ENCODE measurements around the gene SULT2A1. TPM values are rescaled to one million over a fixed set of nuclear protein-coding genes. Genes with fewer than 3 reads are reported as not detected.
"Not testable (repeated sequence)": the region's sequence is repeated elsewhere in the genome, so short reads cannot be mapped to it uniquely, and the experiment has no call there.

SULT2A1 gene, protein sequence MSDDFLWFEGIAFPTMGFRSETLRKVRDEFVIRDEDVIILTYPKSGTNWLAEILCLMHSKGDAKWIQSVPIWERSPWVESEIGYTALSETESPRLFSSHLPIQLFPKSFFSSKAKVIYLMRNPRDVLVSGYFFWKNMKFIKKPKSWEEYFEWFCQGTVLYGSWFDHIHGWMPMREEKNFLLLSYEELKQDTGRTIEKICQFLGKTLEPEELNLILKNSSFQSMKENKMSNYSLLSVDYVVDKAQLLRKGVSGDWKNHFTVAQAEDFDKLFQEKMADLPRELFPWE
- total RNA-seq: under 1 TPM; 0.10 to 0.16 (median 0.11) TPM

DNA sequence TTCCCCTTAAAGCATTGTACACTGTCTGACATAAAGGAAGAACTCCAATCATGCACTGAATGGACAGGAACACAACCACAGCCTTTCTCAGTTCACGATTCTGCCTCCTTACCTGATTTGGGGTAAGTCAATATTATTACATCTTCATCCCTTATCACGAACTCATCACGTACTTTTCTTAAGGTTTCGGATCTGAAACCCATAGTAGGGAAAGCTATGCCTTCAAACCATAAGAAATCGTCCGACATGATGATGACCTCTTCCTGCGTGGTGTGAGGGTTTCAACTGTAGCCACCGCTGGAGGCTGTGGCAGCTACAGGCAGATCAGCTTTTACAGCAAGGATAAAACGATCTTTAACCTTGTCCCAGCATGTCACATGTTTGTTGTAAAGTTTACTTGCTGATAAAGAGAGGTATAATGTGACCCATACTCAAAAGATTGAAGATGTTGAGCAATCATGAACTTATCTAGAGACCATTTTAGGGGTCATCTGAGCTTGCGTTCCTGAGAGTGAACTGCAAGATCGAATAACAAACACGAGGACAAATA lies at the start of gene SULT2A1:
TSS of gene SULT2A1 (minus strand) at position 306 of the 550 bp plus-strand sequence. CDS start at position 248, 58 bp downstream.
- no peak for ATAC-seq
- no peak for DNase-seq
- H3K9me3 Mint-ChIP-seq: no peaks in the 10 kb centered on the region
- H3K4me3 Mint-ChIP-seq: no peak within 1 kb of the TSS
- peaks cover 14% of the 10 kb centered on the region for H3K27me3 Mint-ChIP-seq (ENCODE audit: low read depth)
- H3K4me1 Mint-ChIP-seq (ENCODE audit: low read depth): no peaks in the 10 kb centered on the region
- H3K36me3 Mint-ChIP-seq (ENCODE audit: insufficient read depth): no peaks in the 10 kb centered on the region

DNA sequence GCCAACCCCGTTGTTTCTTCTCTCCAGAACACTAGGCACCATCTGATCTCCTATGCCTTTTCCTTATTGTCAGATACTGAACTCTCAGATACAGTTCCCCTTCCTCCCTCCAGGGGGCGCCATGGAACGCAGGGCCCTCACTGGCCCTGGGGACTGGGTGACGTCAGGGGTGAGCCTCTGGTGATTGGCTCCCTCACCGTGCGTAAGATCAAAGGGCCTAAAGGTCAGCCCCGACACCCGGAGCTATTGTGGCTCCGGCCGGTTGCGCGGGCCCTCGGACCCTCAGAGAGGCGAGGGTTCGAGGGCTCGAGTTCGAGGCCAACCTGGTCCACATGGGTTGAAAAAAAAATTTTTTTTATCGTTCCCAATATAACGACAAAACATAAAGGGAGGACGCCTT lies 42.5 kb upstream of the SULT2A1 start:
- not testable (repeated sequence) for H3K36me3 Mint-ChIP-seq (ENCODE audit: insufficient read depth); H3K4me3 Mint-ChIP-seq; ATAC-seq; H3K9me3 Mint-ChIP-seq; H3K4me1 Mint-ChIP-seq (ENCODE audit: low read depth); DNase-seq; H3K27me3 Mint-ChIP-seq (ENCODE audit: low read depth)

DNA sequence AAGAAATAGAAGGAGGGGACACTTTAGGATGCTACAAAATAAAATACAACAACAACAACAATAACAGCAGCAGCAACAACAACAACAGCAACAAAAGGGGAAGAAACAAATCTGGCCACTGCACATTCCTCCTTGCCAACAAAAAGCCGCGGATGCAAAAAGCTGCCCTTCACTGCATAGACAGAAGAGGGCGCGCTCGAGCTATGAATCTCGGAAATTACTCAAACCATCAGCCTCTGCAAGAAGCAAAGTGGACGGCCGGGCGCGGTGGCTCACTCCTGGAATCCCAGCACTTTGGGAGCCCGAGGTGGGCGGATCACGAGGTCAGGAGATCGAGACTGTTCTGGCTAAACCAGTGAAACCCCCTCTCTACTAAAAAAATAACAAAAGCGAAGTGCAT lies 34.0 kb upstream of the SULT2A1 start:
- not testable (repeated sequence) for H3K9me3 Mint-ChIP-seq; H3K27me3 Mint-ChIP-seq (ENCODE audit: low read depth); DNase-seq; H3K36me3 Mint-ChIP-seq (ENCODE audit: insufficient read depth); H3K4me1 Mint-ChIP-seq (ENCODE audit: low read depth); H3K4me3 Mint-ChIP-seq; ATAC-seq

DNA sequence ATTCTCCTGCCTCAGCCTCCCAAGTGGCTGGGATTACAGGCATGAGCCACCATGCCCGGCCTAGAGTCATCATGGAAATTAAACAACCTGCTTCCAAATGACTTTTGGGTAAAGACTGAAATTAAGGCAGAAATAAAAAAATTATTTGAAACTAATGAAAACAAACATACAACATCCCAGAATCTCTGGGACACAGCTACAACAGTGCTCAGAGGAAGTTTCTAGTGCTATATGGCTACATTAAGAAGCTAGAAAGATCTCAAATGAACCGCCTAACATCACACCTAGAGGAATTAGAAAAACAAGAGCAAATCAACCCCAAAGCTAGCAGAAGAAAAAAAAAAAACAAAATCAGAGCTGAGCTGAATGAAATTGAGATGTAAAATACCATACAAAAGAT lies 24.1 kb upstream of the SULT2A1 start:
- H3K36me3 Mint-ChIP-seq (ENCODE audit: insufficient read depth); ATAC-seq; H3K9me3 Mint-ChIP-seq; H3K4me3 Mint-ChIP-seq; DNase-seq; H3K27me3 Mint-ChIP-seq (ENCODE audit: low read depth); H3K4me1 Mint-ChIP-seq (ENCODE audit: low read depth): not testable (repeated sequence)

DNA sequence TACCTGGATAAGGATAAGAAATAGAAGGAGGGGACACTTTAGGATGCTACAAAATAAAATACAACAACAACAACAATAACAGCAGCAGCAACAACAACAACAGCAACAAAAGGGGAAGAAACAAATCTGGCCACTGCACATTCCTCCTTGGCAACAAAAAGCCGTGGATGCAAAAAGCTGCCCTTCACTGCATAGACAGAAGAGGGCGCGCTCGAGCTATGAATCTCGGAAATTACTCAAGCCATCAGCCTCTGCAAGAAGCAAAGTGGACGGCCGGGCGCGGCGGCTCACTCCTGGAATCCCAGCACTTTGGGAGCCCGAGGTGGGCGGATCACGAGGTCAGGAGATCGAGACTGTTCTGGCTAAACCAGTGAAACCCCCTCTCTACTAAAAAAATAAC lies 23.2 kb upstream of the SULT2A1 start:
- ATAC-seq; H3K36me3 Mint-ChIP-seq (ENCODE audit: insufficient read depth); H3K4me1 Mint-ChIP-seq (ENCODE audit: low read depth); H3K4me3 Mint-ChIP-seq; H3K27me3 Mint-ChIP-seq (ENCODE audit: low read depth); H3K9me3 Mint-ChIP-seq: not testable (repeated sequence)
- peak; percentile 49 for DNase-seq

DNA sequence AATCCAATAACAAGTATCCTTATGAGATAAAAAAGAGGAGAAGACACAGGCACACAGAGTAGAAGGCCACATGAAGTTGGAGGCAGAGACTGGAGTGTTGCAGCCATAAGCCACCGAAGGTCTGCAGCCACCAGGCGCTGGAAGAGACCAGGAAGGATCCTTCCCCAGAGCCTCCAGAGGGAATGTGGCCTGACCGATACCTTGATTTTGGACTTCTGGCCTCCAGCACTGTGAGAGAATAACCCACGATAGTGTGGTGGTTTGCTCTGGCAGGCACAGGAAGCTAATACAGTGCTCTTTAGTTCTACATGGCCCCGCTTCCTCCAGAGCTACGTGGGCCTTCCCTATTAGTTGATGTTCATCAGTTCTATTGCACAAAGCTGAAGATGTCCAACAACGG lies 15.3 kb upstream of the SULT2A1 start:
- ATAC-seq (no peak), DNase-seq (no peak)
- no peak overlapping the region for H3K4me3 Mint-ChIP-seq

DNA sequence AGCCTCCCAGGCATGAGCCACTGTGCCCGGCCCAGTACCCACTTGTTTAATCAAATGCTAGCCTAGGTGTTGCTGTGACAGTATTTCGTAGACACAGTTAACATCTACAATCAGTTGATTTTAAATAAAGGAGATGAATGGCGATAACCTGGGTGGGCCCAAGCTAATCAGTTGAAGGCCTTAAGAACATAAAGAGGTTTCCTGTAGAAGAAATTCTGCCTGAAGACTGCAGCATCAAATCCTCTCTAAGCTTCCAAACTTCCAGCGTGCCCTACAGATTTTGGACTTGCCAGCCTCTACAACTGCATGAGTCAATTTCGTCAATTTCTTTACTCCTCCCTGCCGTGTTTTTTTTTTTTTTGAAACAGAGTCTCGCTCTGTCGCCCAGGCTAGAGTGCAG lies 13.2 kb upstream of the SULT2A1 start:
- Mint-ChIP-seq H3K4me1 (ENCODE audit: low read depth) (no peaks in the 10 kb centered on the region), H3K4me3 (no peak overlapping the region), H3K27me3 (ENCODE audit: low read depth) (peaks cover 18% of the 10 kb centered on the region), H3K9me3 (no peaks in the 10 kb centered on the region), H3K36me3 (ENCODE audit: insufficient read depth) (no peaks in the 10 kb centered on the region)
- DNase-seq (no peak), ATAC-seq (no peak)

More for the DNA sequence above, 15.3 kb upstream of the SULT2A1 start:
- H3K27me3 Mint-ChIP-seq (ENCODE audit: low read depth): peaks cover 18% of the 10 kb centered on the region
- H3K36me3 Mint-ChIP-seq (ENCODE audit: insufficient read depth): no peaks in the 10 kb centered on the region
- H3K9me3 Mint-ChIP-seq: no peaks in the 10 kb centered on the region
- no peaks in the 10 kb centered on the region for H3K4me1 Mint-ChIP-seq (ENCODE audit: low read depth)

DNA sequence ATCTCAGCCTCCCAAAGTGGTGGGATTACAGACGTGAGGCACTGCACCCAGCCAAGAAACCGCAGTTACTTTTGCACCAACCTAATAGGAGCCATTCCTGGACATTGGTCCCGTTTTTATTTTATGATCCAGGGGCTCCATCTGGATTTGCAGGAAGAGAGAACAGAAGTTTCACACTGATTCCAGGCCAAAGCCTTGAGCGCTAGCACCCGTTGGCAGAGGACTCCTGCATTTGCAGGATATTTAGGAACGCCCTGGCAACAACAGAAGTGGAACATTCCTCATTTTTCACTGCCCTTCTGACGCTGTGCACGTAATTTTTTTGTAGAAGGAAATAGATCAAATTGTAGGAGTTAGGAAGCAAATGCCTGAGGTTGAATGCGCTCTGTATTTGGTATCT lies 11.7 kb upstream of the SULT2A1 start:
- DNase-seq (no peak), ATAC-seq (no peak)
- Mint-ChIP-seq H3K36me3 (ENCODE audit: insufficient read depth) (no peaks in the 10 kb centered on the region), H3K4me1 (ENCODE audit: low read depth) (no peaks in the 10 kb centered on the region), H3K9me3 (no peaks in the 10 kb centered on the region), H3K4me3 (no peak overlapping the region), H3K27me3 (ENCODE audit: low read depth) (peaks cover 15% of the 10 kb centered on the region)

DNA sequence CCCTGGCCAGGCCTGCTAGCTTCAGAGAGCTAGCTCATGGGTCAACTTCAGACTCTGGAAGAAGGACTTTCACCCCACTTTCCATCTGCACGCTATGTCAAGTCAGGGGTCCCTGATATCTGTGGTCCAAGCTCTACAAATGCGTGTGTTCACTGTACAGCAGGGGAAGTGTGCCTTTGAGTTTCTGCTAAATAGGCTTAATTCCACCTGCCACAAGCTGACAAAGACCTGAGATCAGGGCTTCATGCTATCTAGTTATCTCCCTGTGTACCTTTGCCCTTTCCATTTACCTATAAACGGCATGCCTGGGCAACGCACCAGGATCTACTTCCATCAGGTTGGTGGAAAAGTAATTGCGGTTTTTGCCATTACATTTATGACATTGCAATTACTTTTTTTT lies 10.7 kb upstream of the SULT2A1 start:
- DNase-seq: no peak
- Mint-ChIP-seq H3K27me3 (ENCODE audit: low read depth) (peaks cover 10% of the 10 kb centered on the region), H3K4me3 (no peak overlapping the region), H3K9me3 (peaks cover 4% of the 10 kb centered on the region), H3K4me1 (ENCODE audit: low read depth) (no peaks in the 10 kb centered on the region), H3K36me3 (ENCODE audit: insufficient read depth) (no peaks in the 10 kb centered on the region)
- no peak for ATAC-seq

DNA sequence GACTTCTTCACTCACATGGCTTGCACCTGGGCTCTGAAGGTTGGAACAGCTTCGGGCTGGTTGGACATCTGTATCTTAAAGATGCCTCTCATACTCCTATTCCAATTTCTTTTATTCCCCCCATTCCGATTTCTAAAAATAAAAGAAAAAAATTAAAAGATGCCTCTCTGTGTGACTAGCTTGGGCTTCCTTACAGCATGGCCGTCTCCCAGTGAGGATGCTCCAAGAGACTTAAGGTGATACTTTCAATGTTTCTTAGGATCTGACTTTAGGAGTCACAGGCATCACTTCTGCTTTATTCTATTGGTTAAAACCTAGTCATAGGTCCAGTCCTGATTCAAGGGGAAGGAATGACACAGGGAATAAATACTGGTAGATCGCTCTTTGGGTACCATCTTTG lies 9.9 kb upstream of the SULT2A1 start:
- Mint-ChIP-seq H3K4me1 (ENCODE audit: low read depth) (no peaks in the 10 kb centered on the region), H3K9me3 (peaks cover 4% of the 10 kb centered on the region), H3K36me3 (ENCODE audit: insufficient read depth) (no peaks in the 10 kb centered on the region), H3K27me3 (ENCODE audit: low read depth) (peaks cover 10% of the 10 kb centered on the region), H3K4me3 (no peak overlapping the region)
- DNase-seq: no peak
- ATAC-seq: no peak

DNA sequence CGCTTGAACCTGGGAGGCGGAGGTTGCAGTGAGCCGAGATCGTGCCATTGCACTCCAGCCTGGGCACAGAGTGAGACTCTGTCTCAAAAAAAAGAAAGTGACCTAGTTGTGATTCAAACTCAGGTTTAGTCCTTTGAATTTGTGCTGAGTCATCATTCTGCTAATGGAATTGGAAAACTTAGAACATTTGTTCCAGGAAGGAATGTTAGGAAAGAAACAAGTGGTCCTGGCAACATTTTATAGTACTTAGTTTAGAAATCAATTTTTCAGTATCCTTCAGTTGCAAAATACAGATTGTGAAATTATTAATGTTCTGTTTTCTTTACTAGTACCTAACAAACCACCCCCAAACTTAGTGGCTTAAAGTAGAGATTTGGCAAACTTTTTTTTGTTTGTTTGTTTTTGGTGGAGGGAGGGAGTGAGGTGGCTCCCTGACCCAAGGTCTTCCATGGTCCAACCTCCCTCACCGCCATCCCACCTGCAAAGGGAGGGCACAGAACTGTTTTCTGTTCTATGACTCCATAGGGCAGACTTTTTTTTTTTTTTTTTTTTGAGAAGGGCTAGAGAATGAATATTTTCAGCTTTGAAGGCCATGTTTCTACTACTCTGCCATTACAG lies 9.2 kb upstream of the SULT2A1 start:
- peaks cover 6% of the 10 kb centered on the region for H3K27me3 Mint-ChIP-seq (ENCODE audit: low read depth)
- DNase-seq: no peak
- no peak for ATAC-seq
- H3K4me1 Mint-ChIP-seq (ENCODE audit: low read depth): no peaks in the 10 kb centered on the region
- H3K36me3 Mint-ChIP-seq (ENCODE audit: insufficient read depth): no peaks in the 10 kb centered on the region
- no peak overlapping the region for H3K4me3 Mint-ChIP-seq
- peaks cover 4% of the 10 kb centered on the region for H3K9me3 Mint-ChIP-seq

DNA sequence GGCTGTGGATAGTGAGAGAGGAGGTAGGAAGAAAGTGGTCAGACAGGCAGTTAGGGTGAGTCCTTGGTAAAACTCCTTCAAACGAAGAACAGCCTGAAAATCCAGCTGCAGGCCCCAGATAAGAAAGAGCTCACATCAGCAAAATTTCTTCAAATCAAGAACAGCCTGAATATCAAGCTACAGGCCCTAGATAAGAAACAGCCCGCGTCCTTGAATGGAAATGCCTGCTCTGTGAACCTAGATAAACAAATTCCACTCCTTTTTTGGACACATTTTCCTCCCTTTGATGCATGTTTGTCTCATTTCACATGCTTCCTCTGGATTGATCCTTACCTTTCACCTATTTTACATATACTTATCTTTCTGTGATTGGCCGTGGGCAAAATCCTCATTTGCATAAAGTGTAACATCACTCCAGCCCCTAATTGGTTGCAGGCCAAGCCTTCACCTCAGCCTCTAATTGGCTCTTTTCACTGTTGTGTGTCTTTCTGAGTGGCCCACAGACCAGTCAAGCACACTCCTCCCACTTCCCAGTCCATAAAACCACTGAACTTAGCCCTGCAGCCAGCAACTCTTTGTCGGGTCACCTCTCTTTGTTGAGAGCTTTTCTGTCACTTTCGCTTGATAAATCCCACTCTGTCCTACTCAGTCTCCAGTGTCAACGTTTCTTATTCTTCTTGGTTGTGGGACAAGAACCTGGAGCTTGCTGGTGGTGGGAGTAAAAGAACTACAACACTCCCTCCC lies 6.0 kb upstream of the SULT2A1 start:
- Mint-ChIP-seq H3K4me3 (no peak overlapping the region), H3K36me3 (ENCODE audit: insufficient read depth) (no peaks in the 10 kb centered on the region), H3K27me3 (ENCODE audit: low read depth) (peaks cover 5% of the 10 kb centered on the region), H3K4me1 (ENCODE audit: low read depth) (no peaks in the 10 kb centered on the region), H3K9me3 (peaks cover 4% of the 10 kb centered on the region)
- DNase-seq: no peak
- no peak for ATAC-seq

DNA sequence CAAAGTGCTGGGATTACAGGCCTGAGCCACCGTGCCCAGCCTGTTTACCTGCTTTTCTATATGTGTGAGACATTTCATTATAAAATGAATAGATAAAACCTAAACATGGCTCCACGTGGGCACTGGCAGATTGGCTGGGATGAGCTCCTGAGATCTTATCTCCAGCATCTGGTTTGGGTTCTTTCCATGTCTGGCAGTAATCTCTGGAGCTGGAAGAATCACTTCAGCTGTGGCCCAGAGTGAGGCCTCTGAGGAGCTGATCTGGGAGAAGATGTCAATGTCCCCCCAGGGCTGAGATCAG lies 5.5 kb upstream of the SULT2A1 start:
- Mint-ChIP-seq H3K36me3 (ENCODE audit: insufficient read depth) (no peaks in the 10 kb centered on the region), H3K4me1 (ENCODE audit: low read depth) (no peaks in the 10 kb centered on the region)
- ATAC-seq: no peak

DNA sequence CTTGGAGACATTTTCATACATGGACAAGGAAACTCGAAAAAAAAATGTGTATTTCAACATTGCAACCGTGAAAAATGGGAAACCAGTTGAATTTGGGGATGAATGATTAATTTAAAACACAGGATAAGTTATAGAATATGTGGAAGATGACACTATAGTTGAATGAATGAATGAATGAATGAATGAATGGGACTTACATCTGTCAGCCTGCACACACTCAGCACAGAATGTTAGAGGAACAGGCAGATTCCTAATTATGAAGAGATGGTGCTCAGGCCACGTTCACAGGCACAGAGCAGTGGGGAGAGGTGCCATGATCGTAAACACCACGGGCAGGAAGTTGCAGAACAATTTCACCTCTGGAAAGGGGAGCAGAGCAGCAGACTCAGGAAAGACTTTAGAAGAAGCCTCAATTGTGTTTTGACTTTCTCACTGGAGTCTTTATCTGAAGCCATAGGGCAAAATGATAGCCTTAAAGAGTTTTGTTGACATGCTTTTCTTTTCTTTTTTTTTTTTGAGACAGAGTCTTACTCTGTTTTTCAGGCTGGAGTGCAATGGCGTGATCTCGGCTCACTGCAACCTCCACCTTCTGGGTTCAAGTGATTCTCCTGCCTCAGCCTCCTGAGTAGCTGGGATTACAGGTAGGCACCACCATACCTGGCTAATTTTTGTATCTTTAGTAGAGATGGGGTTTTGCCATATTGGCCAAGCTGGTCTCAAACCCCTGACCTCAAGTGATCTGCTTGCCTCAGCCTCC lies 4.9 kb upstream of the SULT2A1 start:
- H3K9me3 Mint-ChIP-seq: peaks cover 4% of the 10 kb centered on the region
- H3K4me3 Mint-ChIP-seq: no peak overlapping the region
- no peak for DNase-seq
- no peaks in the 10 kb centered on the region for H3K4me1 Mint-ChIP-seq (ENCODE audit: low read depth)
- no peak for ATAC-seq
- H3K27me3 Mint-ChIP-seq (ENCODE audit: low read depth): peaks cover 5% of the 10 kb centered on the region
- H3K36me3 Mint-ChIP-seq (ENCODE audit: insufficient read depth): no peaks in the 10 kb centered on the region

More for the DNA sequence above, 5.5 kb upstream of the SULT2A1 start:
- H3K27me3 Mint-ChIP-seq (ENCODE audit: low read depth): peaks cover 5% of the 10 kb centered on the region
- DNase-seq: no peak
- no peak overlapping the region for H3K4me3 Mint-ChIP-seq
- H3K9me3 Mint-ChIP-seq: peaks cover 4% of the 10 kb centered on the region

Measured in activated T-cell treated with anti-CD3 and anti-CD28 coated beads, Interleukin-2, amount 50 U/mL, for 4 hours (primary cell).